HuH-7.5 (cell line): ENCODE results near the gene PGAM5.

ENCODE experiments used
- DNase-seq: peaks from one replicate; pipeline ENCODE4 v3.0.0; 2011; ENCODE audit warnings: low spot score

The PGAM5 gene

DNA sequence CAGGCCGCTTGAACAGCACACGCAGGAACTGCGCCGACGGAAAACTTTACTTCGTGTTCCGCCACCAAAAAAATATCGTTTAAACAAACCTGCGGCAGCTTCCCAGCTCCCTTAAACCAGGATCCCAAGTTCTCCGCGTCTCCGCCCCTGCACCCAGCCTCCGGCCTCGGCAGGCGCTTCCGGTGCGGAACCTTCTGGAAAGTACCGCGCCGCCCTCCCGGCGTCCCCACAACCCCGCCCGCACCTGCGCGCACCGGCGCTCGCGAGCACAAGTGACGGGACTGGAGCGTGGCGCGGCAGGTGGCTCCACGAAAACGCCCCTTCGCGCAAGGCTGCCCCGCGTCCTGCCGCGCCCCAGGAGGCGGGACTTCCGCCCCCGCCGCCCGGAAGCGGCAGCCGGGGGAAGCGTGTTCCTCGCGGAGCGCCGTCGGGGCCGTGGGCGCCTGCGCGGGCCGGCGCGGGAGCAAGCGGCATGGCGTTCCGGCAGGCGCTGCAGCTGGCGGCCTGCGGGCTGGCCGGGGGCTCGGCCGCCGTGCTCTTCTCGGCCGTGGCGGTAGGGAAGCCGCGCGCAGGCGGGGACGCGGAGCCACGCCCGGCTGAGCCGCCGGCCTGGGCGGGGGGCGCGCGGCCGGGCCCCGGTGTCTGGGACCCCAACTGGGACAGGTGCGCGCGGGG, at the start of gene PGAM5:
PGAM5 (plus strand) TSS at position 438 of the 675 bp plus-strand sequence; CDS start at position 473, 35 bp downstream.
- peak; percentile 85 for DNase-seq

DNA sequence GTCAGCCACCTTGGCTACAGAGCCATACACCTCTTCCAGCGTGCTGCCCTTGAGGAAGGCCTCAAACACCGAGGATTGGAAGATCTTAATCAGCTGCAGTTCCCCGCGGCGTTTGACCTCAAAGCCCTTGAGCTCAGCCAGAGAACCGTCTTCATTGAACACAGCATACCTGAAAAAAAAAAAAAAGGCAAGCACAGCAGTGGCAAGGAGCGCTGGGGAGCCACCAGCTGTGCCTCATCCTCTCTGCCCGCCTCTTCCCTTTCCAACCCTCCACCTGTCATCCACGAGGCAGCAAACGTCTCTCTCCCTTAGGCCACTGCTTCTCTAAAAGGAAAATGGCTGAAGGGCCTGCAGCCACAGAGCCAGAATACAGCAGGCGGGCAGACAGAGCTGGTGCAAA, 49.6 kb upstream of the PGAM5 start:
- no peak for DNase-seq

DNA sequence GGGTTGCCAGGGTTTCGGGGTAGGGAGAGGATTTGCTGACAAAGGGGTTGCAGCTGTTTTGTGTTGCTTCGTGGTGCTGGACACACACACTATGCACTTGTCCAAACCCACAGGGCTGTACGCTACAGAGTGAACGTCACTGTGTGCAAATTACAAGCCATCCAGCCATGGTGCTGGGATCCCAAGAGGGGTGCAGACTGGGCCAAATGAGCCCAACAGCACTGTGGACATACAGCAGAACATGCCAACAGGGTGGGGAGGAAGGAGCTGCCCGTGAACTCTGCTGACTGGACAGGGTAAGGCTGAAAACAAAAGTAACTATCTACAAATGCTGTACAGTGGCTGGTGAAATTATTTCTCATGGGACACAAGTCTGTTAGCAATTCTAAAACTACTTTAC, 48.7 kb upstream of the PGAM5 start:
- no peak for DNase-seq

DNA sequence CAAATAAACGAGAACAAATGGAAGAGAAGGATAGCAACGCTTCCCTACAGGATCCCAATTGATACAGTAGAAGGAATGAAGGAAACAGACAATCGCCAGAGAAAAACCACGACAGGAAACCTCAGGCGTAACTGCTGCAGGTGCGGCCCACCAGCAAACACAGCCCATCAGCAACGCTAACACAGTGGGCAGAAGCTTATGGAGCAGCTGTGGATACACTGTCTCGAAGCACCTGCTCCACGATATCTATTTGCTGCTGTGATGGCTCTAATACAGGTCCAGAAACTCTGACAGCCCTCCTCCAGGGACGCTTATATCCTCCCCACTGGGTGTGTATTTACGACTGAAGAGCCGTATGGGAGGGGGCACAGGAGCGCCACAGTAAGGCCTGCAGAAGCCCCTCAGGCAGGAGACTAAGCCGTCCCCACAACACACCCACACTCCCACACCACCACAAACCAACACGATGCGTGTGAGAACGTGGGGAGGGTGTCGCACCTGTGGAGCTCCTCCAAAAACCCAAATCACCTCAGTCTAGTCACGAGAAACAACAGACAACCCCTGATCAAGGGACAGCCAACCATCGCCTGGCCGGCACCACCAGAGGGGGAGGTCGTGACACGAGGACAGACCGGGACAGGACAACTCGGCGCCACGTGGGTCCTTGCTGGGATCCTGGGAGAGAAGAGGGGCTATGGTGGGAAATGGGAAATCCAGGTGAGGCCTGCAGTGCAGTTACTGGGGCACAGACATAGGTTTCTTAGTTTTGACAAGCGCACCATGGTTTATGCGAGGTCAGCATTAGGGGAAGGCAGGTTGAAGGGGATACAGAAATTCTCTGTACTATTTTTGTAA, 47.5 kb upstream of the PGAM5 start:
- DNase-seq, result no peak

DNA sequence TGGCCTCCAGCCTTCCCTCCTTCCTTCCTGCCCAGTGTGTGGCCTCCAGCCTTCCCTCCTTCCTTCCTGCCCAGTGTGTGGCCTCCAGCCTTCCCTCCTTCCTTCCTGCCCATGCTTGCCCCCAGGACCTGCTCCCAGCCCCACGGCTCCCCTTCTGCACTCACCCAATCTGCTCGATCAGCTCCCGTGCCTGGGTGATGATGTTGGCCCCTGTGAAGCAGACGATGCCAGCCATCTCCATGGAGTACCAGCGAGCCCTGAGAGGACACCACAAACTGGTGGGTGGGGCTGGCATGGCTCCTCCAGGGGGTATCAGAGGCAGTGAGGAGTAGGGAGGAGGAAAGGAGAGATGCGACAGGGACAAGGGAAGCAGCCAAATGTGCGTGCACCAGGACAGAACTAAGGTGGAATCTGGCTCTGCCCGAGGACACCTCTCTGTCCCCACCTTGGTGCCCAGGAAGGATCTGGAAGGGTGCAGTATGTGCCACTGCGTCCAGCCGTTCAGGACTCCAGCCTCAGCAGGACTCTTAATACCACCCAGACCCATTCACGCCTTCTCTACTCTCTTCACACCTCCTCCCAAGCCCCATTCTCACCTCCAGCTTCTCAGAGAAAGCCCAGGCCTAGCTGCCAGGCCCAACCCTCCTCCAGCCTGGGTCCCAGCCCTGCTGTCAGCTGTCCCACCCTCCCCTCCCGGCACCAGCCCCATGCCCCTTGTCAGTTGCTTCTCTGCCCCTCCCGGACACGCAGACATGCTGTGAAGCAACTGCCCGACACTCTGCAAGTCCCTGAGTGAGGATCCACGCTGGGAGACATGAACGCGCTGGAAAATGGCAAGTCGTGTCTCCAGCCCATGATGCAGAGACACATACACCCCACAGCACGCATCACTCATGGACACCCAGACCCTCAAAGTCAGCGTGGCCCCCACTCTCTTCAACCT, 46.2 kb upstream of the PGAM5 start:
- DNase-seq, result no peak

DNA sequence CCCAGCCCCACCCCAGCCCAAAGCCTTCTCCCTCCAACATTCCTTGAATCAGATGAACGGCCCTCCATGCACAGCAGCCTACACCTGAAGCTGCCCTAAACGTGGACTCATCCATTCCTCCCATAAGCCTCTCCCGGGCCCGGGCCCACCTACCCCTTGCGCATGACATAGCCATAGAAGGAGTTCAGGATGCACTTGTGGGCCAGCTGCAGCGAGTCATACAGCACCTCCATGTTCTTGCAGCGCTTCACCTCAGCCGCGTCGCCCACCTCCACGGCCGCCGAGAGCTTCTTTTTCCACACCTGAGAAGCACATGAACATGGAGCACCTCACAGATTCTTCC, 45.5 kb upstream of the PGAM5 start:
- DNase-seq, result no peak

DNA sequence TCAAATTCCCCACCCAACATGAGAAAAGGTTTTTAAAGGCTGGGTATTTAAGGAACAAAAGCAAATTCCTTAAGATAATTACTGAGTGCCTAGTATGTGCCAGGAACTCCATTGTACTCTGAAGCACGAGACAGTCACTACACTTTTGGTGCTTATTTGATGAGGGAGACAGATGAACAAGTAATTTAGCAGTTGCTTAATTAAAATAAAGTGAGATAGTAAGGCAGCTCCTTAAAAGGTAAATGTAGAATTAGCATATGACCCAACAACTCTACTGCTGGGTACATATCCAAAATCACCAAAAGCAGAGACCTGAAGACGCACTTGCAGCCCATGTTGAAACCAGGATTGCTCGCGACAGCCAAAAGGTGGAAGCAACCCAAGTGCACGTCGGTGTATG, 44.8 kb upstream of the PGAM5 start:
- DNase-seq, result no peak

DNA sequence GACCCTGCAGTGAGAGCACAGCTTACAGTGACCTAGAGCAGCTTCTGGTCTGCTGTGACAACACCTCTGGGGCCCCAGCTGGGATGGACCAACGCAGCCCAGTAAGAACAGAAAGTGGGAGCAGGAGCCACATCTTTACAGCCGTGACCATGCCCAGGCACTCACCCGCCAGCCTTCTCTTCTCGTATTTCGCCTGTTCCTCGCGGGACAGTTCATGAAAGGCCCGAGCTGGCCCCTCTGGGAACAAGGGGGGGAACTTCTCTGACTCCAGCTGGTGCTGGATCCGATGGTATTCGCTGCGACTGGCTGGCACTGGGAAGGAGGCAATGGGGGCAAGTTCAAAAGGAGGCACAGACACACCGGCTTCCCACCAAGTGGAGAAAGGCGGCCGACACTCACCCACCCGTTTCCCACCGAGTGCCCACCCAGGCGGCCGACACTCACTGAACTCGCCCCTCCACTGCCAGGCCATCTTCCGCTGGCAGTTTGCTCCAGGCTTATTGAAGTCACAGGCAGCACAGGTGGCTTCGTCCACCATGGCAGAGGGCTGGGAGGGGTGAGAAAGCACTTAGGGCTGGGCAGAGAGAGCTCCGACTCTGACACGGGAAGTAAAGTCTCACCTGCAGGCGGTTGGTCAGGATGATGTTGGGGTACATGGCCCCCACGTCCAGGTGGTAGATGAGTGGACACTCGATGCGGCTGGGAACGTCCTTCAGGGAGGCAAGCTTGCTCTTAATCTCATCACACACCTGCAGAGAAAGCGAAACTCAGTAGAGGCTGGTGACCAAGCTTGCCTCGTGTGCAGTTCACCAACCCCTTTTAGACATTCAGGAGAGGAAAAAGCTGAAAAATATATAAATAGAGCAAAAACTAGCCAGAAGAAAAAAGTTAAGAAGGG, 42.2 kb upstream of the PGAM5 start:
- no peak for DNase-seq

DNA sequence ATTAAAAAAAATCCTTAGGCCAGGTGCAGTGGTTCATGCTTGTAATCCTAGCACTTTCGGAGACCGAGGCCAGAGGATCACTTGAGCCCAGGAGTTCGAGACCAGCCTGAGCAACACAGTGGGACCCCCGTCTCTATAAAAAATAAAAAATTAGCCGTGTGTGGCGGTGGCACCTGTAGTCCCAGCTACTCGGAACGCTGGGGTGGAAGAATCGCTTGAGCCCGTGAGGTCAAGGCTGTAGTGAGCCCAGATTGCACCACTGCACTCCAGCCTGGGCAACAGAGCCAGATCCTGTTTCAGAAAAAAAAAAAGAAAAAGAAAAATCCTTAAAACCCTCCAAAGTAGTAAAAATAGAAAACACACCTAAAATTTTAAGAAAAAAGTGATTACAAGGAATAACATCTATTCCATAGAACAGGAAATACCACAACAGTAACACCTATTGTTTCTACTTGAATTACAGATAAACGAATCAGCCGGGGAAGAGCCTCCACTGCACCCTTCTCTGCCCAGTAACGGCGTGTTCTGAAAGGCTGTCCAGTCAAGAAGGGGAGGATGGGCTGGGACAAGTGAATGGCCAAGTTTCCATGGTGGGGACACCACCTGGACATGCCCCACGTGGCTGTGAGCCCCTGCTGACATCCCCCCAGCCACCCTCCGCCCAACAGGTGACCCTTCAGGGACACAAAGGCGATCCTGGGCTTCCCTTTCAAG, 41.3 kb upstream of the PGAM5 start:
- DNase-seq, result no peak

DNA sequence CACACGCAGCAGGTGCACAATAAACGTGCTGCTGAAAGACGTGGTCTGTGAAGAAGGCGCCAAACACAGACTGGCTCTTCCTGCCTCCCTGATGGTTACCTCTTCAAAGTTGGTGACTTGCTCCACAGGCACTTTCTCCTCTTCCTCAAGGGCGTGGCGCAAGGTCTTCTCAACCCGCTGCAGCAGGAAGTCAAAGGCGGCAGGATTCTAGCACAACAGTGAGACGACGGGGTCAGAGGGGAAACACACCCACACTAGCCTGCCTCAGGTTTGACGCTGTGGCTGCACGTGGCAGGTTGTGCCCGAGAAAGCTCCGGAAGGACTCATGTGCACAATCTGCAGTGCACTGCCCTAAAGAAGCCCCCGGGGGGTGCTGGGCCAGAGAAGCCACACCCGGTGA, 38.5 kb upstream of the PGAM5 start:
- DNase-seq, result no peak

DNA sequence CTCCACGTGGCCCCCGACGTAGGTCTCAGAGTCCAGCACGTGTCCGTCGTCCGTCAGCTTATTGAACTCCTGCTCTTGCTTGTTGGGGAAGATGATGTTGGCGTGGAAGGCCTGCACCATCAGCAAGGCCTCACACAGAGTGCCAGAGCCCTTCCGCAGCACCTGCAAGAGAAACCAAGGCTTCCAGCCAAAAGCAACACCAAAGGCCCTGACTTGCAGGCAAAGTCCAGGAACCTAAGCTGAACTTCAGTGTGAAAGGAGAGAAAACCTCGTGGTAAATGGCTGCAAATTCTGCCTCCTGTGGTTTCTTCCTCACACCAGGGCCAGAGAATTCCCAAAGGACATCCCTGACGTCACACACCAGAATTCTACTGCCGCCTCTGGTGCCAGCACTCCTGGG, 38.0 kb upstream of the PGAM5 start:
- no peak for DNase-seq

DNA sequence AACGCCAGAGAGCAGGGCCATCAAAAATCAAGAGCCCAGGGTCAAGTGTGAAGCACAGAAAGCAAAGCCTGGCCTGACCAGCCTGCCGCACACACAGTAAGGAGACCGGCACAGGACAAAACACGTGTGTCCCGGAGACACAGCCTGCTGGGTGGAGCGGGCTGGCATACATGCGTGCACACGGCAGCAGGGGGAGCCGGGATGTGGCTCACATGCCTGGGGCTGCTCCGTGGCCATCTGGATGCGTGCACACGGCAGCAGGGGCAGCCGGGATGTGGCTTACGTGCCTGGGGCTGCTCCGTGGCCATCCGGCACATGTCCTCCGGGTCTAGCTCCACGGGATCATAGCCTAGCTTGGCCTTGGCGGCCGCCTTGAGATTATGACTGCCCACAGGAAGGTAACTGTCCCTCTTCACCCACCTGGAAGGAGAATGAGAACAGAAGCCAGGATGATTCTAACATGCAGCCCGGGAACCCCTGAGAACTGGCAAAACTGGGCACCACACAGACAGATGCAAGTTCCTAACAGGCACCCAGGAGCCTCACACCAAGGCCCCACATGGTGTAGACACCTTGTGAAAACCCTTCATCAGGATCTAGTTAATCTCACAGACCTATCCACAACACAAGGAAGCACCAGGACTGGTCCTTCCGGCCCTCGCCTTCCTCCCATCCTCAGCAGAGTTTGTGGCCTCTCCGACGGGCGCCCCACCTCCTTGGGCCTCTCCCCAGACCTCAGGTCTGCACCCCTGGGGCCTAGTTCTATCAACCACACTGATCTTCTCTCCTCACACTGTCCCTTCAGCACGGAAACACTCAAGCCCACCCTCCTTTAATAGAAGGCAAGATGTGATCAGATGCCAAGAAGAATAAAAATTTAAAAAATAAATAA, 37.1 kb upstream of the PGAM5 start:
- DNase-seq, result no peak

DNA sequence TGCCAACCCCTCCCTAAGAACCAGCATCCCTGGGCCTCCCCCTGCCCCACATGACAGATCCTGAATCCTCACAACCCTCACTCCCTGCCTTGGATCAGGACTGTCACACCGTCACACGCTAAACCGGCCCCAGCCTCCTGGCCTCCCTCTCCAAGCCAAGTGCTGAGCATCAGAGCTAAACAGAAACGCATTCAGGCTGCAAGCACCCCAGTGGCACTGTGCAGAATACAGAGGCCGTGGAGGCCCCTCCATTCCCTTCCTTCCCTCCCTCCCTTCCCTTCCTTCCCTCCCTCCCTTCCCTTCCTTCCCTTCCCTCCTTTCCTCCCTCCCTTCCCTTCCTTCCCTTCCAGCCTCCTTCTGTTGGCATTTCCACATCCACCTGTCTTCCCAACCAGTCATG, 36.1 kb upstream of the PGAM5 start:
- no peak for DNase-seq

DNA sequence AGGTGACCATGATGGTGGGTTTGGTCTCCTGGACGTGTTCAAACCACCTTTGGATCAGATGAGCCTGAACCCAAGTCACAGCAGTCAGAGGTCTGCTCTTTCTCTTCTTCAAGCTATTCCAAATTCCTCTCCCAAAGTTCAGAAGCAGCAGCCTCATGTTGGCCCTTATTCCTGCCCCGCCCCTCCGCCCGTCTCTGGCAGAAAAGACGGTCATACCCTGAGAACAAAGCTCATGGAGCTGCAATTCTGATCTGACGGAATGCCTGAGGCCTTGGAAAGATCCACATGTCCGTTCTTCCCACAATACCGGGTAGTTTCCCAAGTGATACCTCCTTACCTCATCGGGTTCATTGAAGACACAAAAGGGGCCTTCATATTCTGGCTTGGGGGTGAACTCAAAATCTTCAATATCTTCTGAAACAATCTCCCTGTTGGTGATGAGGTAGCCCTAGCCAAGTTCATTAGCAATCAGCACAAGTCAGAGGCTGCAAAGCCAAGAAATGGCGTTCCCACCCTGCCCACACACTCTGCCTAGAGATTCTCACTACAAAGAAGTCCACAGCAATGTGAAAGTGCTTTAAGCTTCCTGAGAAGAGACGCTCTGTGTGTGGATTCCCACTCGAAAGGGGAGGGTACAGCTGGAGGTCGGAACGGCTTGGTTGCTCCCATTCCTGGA, 34.7 kb upstream of the PGAM5 start:
- DNase-seq, result no peak

DNA sequence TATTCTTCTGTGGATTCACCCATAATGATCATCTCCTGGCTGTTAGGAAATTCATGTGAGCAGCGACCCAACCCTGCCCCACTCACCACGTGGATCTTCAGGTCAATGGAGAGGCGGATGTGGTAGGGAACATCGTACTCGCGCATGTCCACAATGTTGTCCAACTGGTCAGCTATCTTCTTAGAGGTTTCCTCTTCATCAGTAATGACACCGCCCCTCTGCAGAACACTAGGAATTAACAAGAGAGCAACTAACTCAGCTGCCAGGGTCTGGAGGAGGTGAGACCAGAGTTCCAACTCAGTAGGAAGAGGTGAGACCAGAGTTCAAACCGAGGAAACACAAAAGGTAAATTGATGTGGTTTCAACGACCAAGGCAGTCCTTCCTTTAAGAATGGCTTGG, 33.1 kb upstream of the PGAM5 start:
- no peak for DNase-seq

DNA sequence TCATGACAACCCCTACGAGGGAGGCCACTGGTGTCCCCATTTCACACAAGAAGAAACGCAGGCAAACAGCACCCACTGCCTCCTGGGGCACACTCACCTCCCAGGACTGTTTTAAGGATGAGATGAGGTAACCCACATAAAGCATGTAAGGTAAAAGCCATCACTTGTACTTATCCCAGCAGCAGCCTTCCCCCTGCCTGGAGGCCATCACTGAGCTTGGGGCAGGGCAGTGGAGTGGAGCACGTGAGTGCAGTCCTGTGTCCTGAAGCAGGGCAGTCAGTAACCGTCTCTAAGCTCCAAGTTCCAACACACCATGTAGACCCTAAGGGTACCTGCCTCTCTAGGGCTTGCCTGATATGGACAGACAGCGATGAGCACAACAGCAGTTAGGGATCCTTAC, 25.2 kb upstream of the PGAM5 start:
- DNase-seq, result no peak

DNA sequence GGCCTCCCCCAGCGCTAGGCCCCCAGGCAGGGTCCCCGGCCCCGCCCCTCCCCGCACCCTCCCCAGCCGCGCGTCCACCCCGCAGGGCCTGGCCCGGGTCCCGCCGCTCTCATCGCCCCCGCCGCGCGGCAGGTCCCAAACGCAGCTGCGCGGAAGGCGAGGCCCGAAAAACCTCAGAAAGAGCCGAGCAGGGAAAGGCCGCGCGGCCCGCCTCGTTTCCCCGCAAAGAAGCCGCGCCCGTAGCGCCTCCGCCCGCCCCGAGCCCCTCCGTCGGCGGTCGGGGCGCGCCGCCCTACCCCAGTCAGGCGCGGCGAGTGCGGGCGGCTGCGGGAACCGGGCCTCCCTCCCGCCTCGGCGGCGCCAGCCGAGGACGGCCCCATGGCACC, 23.8 kb upstream of the PGAM5 start:
- peak; percentile 24 for DNase-seq

DNA sequence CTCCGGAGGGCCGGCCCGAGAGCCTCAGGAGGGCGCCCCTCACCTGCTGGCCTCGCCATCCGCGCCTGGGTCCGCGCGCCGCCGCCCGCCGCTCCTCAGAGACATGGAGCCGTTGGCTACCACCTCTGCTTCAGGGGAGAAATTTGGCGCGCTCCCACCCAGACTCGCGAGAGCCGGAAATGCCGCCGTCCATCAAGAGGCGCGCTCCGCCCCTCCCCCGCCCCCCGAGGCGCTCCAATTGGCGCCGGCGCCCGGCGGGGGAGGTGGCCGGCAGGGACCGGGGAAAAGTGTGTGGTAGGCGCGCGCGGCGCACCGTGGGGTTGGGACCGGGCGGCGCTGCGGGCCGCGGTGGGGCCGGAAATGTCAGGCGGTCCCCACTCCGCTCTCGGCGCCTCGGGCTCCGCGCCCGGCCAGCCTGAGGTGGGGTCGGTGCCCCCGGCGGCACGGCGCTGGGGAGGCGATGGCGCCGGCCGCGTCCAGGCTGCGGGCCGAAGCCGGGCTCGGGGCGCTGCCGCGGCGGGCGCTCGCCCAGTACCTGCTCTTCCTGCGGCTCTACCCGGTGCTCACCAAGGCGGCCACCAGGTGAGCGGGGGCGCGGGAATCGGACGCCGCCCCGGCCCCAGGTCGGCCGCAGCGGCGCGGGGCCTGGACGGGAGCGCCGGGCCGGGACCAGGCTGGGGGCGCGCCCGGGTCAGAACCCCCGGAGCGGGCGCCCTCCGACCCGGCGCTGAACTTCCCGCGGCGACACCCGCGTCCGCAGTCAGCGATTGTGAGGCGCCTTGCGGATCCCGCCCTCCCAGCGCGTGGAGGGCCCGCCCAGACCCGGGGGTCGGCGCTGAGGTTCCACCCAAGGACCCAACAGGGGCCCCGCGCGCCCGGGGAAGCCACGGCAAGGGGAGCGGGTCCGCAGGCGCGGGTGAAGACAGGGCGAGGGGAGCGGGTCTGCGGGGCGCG, 23.2 kb upstream of the PGAM5 start, which contains the start of the genes POLE and PXMP2:
POLE (minus strand) TSS at position 132 of the 954 bp plus-strand sequence; CDS start at position 105, 27 bp downstream.
PXMP2 (plus strand) TSS at position 377 of the 954 bp plus-strand sequence; CDS start at position 461, 84 bp downstream.
- peak; percentile 92 for DNase-seq
